ENCODE results near the gene AMFR.

Gene AMFR

GRCh38 chr16:56345406-56346050 lies 79.8 kb downstream of the AMFR start:
- DNase-seq: no peak

GRCh38 chr16:56344518-56345405 lies 80.6 kb downstream of the AMFR start:
- DNase-seq: no peak

- DNase-seq: no peak
Observed at GRCh38 chr16:56343661-56344517, 81.5 kb downstream of the AMFR start.

GRCh38 chr16:56341656-56342399 lies 83.5 kb downstream of the AMFR start:
- no peak for DNase-seq

- DNase-seq: no peak
Observed at GRCh38 chr16:56340864-56341365, 84.4 kb downstream of the AMFR start.

GRCh38 chr16:56340416-56340815 lies 84.9 kb downstream of the AMFR start:
- DNase-seq: no peak

- no peak for DNase-seq
Observed at GRCh38 chr16:56339431-56340195, 85.7 kb downstream of the AMFR start.

GRCh38 chr16:56338566-56339318 lies 86.6 kb downstream of the AMFR start:
- no peak for DNase-seq

GRCh38 chr16:56337858-56338325 lies 87.5 kb downstream of the AMFR start:
- no peak for DNase-seq

- DNase-seq: no peak
Observed at GRCh38 chr16:56337131-56337857, 88.1 kb downstream of the AMFR start.

GRCh38 chr16:56336711-56337110 lies 88.6 kb downstream of the AMFR start:
- no peak for DNase-seq

GRCh38 chr16:56336071-56336688 lies 89.2 kb downstream of the AMFR start:
- DNase-seq: no peak

- no peak for DNase-seq
Observed at GRCh38 chr16:56334761-56335160, 90.6 kb downstream of the AMFR start.

- DNase-seq: no peak
Observed at GRCh38 chr16:56332464-56333079, 92.8 kb downstream of the AMFR start.

GRCh38 chr16:56331915-56332314 lies 93.4 kb downstream of the AMFR start:
- DNase-seq: no peak

- no peak for DNase-seq
Observed at GRCh38 chr16:56331399-56331798, 93.9 kb downstream of the AMFR start.

GRCh38 chr16:56330476-56330875 lies 94.9 kb downstream of the AMFR start:
- DNase-seq: no peak

GRCh38 chr16:56329887-56330286 lies 95.5 kb downstream of the AMFR start:
- no peak for DNase-seq
